Progenitor cell of endocrine pancreas (in vitro differentiated cells): ENCODE measurements around the gene CCDC88C. TPM values are rescaled to one million over a fixed set of nuclear protein-coding genes. Genes with fewer than 3 reads are reported as not detected.

Experiments
- DNase-seq: peaks from one replicate; pipeline ENCODE4 v3.0.0; 2021; ENCODE audit warnings: low spot score; ENCODE audit not compliant: unreplicated experiment
- H3K27ac Mint-ChIP-seq: 2 replicates; pipeline ENCODE4 v1.8.0; 2021; ENCODE audit warnings: mild to moderate bottlenecking, moderate library complexity, mixed read lengths
- H3K27me3 Mint-ChIP-seq: 2 replicates; pipeline ENCODE4 v1.8.0; 2021; ENCODE audit warnings: mixed read lengths
- H3K36me3 Mint-ChIP-seq: 2 replicates; pipeline ENCODE4 v1.8.0; 2022; ENCODE audit warnings: mixed read lengths; ENCODE audit not compliant: insufficient read depth
- H3K4me1 Mint-ChIP-seq: 2 replicates; pipeline ENCODE4 v1.8.0; 2021; ENCODE audit warnings: low read depth, mixed read lengths
- H3K4me3 Mint-ChIP-seq: 2 replicates; pipeline ENCODE4 v1.8.0; 2021; ENCODE audit warnings: low read depth, mild to moderate bottlenecking, moderate library complexity, mixed read lengths
- H3K9me3 Mint-ChIP-seq: 2 replicates; pipeline ENCODE4 v1.8.0; 2021; ENCODE audit warnings: low read depth, mixed read lengths
- CTCF ChIP-seq: fragments of 200-600 bp; sonication (generic); IDR thresholded peaks from one replicate; pipeline ENCODE4 v1.5.0; 2021; ENCODE audit warnings: antibody characterized with exemption, mild to moderate bottlenecking; ENCODE audit not compliant: unreplicated experiment
- total RNA-seq: library from RNA; stranded (reverse); gene quantifications from 2 replicates; pipeline ENCODE4 v1.2.1, GENCODE V29; 2021

Gene CCDC88C
- total RNA-seq, 1 donor from 2014 or later: 78.1 TPM

- TF ChIP-seq CTCF: no peak
- no peak for DNase-seq
- H3K27ac Mint-ChIP-seq: peak overlapping the region; percentile 91
- no peaks in the 10 kb centered on the region for H3K9me3 Mint-ChIP-seq
- peaks cover 14% of the 10 kb centered on the region for H3K36me3 Mint-ChIP-seq
- no peaks in the 10 kb centered on the region for H3K27me3 Mint-ChIP-seq
- H3K4me3 Mint-ChIP-seq: no peak overlapping the region
- peaks cover 53% of the 10 kb centered on the region for H3K4me1 Mint-ChIP-seq
Measured at GRCh38 chr14:91354221-91354916, 63.3 kb downstream of the CCDC88C start.

GRCh38 chr14:91352728-91353692 is 64.6 kb downstream of the CCDC88C start:
- H3K27me3 Mint-ChIP-seq: no peaks in the 10 kb centered on the region
- TF ChIP-seq CTCF: no peak
- H3K4me1 Mint-ChIP-seq: peaks cover 60% of the 10 kb centered on the region
- no peak for DNase-seq
- peaks cover 12% of the 10 kb centered on the region for H3K36me3 Mint-ChIP-seq
- peak overlapping the region; percentile 39 for H3K4me3 Mint-ChIP-seq
- peak overlapping the region; percentile 91 for H3K27ac Mint-ChIP-seq
- H3K9me3 Mint-ChIP-seq: no peaks in the 10 kb centered on the region

- no peak for DNase-seq
- Mint-ChIP-seq H3K27ac (peak overlapping the region; percentile 71), H3K9me3 (no peaks in the 10 kb centered on the region), H3K27me3 (no peaks in the 10 kb centered on the region), H3K4me3 (no peak overlapping the region), H3K4me1 (peaks cover 61% of the 10 kb centered on the region), H3K36me3 (peaks cover 9% of the 10 kb centered on the region)
- no peak for TF ChIP-seq CTCF
Measured at GRCh38 chr14:91352053-91352452, 65.6 kb downstream of the CCDC88C start.

GRCh38 chr14:91351512-91351862 is 66.1 kb downstream of the CCDC88C start:
- TF ChIP-seq CTCF: no peak
- no peak for DNase-seq
- Mint-ChIP-seq H3K27ac (peak overlapping the region; percentile 71), H3K36me3 (peaks cover 9% of the 10 kb centered on the region), H3K27me3 (no peaks in the 10 kb centered on the region), H3K4me1 (peaks cover 64% of the 10 kb centered on the region), H3K9me3 (no peaks in the 10 kb centered on the region), H3K4me3 (peak overlapping the region; percentile 27)

GRCh38 chr14:91350813-91351511 is 66.7 kb downstream of the CCDC88C start:
- H3K4me3 Mint-ChIP-seq: no peak overlapping the region
- peaks cover 64% of the 10 kb centered on the region for H3K4me1 Mint-ChIP-seq
- DNase-seq: no peak
- no peak for TF ChIP-seq CTCF
- peak overlapping the region; percentile 75 for H3K27ac Mint-ChIP-seq
- H3K9me3 Mint-ChIP-seq: no peaks in the 10 kb centered on the region
- H3K36me3 Mint-ChIP-seq: peaks cover 9% of the 10 kb centered on the region
- H3K27me3 Mint-ChIP-seq: no peaks in the 10 kb centered on the region
